Daoy (cell line): ENCODE results near the gene PAXIP1. TPM values are rescaled to one million over a fixed set of nuclear protein-coding genes. Genes with fewer than 3 reads are reported as not detected.
"Not testable (repeated sequence)": the region's sequence is repeated elsewhere in the genome, so short reads cannot be mapped to it uniquely, and the experiment has no call there.

Experiments
- DNase-seq: peaks from one replicate; pipeline ENCODE4 v3.0.0-alpha.2; 2015; ENCODE audit warnings: low read depth
- total RNA-seq: library from RNA; depleted of rRNA; stranded (reverse); fragments of >200 nt; shearing (Covaris generic); gene quantifications from 2 replicates; pipeline ENCODE4 v1.2.3, GENCODE V29; 2014; rRNA removed

The PAXIP1 gene, protein sequence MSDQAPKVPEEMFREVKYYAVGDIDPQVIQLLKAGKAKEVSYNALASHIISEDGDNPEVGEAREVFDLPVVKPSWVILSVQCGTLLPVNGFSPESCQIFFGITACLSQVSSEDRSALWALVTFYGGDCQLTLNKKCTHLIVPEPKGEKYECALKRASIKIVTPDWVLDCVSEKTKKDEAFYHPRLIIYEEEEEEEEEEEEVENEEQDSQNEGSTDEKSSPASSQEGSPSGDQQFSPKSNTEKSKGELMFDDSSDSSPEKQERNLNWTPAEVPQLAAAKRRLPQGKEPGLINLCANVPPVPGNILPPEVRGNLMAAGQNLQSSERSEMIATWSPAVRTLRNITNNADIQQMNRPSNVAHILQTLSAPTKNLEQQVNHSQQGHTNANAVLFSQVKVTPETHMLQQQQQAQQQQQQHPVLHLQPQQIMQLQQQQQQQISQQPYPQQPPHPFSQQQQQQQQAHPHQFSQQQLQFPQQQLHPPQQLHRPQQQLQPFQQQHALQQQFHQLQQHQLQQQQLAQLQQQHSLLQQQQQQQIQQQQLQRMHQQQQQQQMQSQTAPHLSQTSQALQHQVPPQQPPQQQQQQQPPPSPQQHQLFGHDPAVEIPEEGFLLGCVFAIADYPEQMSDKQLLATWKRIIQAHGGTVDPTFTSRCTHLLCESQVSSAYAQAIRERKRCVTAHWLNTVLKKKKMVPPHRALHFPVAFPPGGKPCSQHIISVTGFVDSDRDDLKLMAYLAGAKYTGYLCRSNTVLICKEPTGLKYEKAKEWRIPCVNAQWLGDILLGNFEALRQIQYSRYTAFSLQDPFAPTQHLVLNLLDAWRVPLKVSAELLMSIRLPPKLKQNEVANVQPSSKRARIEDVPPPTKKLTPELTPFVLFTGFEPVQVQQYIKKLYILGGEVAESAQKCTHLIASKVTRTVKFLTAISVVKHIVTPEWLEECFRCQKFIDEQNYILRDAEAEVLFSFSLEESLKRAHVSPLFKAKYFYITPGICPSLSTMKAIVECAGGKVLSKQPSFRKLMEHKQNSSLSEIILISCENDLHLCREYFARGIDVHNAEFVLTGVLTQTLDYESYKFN
- total RNA-seq = 10.7 and 12.8 TPM in 2 replicates

DNA sequence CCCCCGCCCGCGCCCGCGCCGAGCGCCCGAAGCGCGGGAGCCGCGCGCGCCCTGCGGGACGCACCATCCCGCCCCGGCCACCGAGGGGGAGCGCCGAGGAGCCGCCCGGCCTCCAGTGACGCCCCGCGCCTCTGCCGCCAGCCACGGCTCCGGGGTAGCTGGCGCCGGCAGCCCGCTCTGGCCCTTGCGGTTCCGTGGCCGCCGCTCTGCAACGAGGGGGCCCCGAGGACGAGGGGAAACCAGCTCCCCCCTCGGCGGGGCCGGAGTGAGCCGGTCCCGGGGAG, at the start of gene PAXIP1:
PAXIP1 (minus strand) TSS at position 33 of the 284 bp plus-strand sequence. CDS start 195 bp downstream, outside the sequence.
- peak; percentile 79 for DNase-seq

DNA sequence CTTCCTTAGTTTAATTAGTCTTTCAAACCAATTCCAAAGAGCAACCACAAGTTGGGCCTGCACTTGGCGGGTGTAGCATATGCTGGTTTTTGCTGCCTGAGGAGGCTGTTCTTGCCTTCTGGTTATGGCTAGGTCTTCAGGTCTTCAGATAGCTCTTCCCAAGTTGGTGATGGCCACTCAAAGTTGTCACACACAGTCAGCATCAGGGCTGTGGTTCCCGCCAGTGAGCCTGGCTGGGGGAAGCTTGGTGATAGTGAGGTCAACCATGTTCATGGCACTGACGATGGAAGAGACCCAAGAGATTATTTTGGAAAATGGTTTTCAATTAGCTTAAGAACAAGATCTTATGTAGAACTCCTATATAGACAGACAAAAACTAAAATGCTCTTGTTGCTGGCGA, 48.4 kb upstream of the PAXIP1 start:
- DNase-seq = no peak

DNA sequence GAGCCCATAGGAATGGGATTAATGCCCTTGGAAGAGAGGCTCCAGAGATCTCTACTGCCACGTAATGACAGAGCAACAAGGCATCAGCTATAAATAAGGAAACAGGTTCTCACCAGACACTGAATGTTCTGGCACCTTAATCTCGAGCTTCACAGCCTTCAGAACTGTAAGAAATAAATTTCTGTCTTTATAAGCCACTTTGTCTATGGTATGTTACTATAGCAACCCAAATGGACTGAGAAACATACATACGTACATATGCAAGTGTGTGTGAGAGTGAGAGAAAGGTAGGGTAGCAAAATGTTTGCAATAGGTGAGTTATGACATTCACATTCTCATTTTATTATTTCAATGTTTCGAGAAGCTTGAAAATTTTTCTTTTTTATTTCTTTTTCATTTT, 45.1 kb upstream of the PAXIP1 start:
- DNase-seq = no peak

DNA sequence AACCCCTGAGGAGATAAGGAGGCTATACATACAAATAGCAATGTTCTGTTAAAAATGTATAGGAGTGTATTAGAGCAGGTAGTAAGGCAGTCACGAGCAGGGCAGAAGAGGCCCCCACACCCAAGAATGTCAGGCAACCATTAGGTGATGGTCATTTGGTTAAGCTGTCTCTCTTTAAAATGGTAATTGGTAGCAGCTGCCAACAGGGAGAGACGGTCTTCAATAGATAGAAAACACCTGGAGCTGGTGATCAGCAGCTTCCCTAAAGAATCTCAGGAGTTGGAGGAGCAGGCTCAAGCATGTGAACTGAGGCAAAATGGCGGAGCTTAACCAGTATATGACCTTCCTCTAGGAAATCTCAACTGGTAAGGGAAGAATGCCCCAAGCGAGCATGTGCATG, 40.8 kb upstream of the PAXIP1 start:
- DNase-seq = no peak

DNA sequence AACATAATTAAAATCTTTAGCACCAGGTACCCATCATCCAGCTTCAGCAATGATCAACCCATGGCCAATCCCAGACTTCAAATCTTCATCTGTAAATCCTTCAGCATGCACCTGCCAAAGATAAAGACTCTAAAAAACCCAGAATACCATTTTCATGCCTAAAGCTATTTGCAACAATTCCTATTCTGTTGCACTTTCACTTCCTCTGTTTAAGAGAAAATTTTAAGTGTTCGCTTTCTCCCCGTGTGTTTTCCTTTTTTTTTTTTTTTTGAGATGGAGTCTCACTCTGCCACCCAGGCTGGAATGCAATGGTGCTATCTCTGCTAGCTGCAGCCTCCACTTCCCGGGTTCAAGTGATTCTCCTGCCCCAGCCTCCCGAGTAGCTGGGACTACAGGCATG, 35.4 kb upstream of the PAXIP1 start:
- no peak for DNase-seq

DNA sequence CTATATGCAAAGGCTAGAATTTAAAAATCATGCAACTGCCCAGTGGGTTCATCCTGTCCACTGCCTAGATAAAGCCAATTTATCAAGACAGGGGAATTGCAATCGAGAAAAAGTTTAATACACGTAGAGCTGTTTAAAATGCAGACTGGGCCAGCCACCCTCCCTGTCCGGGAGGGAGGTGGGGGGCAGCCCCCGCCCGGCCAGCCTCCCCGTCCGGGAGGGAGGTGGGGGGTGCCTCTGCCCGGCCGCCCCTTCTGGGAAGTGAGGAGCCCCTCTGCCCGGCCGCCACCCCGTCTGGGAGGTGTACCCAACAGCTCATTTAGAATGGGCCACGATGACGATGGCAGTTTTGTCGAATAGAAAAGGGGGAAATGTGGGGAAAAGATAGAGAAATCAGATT, 31.6 kb upstream of the PAXIP1 start:
- not testable (repeated sequence) for DNase-seq

DNA sequence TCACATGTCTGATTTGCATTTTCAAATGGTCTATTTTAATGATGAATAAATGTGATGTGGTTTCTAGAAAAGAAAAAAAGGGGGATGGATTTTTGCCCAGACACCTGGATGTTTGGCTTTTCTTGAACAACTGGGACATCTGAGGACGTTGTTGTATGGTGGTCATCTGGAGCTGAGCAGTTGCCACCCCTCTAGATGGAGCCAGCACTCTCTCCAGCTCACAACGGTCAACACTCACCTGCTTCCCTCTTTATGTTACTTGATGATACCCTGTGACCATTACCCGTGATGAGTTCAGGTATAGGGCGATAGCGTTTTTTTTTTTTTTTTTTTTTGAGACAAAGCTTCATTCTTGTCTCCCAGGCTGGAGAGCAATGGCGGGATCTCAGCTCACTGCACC, 30.1 kb upstream of the PAXIP1 start:
- no peak for DNase-seq

DNA sequence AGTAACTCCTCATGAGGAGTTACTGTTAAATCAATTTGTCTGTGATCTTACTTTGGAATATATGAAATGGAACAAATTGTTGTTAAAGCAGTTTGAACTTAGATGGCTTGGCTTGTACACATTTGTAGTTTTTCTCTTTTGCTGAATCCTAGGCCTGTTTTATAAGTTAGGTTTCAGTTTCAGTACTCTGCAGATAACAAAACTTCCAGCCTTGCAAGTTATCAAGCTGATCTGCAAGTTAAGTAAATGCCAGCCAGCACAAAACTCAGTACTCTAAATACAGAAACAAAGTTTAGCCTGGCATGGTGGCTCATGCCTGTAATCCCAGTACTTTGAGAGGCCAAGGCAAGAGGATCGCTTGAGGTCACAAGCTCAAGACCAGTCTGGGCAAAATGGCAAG, 25.0 kb upstream of the PAXIP1 start:
- no peak for DNase-seq

DNA sequence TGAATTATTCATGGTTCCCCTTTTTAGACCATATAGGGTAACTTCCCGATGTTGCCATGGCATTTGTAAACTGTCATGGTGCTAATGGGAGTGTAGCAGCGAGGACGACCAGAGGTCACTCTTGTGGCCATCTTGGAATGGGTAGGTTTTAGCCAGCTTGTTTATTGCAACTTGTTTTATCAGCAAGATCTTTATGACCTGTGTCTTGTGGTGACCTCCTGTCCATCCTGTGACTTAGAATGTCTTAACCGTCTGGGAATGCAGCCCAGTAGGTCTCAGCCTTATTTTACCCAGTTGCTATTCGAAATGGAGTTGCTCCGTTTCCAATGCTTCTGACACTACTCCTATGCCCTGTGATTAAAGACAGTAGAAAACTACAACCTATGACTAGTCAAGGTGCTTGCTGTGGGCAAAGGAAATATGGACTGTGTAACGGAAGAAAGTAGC, 18.8 kb upstream of the PAXIP1 start:
- no peak for DNase-seq

DNA sequence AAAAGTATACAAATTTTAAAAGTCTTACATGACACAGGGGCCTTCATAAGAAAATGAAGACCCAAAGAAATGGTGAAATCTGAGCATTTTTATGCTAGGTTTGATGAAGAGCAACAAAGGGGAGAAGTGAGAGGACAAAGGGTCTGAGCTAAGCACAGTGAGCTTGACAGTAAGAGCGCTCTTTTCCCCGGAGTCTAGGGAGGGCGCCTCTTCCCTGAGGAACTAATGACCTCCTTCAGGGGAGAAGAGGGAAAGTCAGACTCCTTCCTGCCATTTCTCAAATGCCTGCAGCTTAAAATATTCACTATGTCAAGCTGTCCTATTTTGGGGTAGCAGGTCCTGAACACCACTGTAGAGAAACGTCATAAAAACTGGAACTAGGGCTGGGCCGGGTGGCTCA, 18.1 kb upstream of the PAXIP1 start:
- peak; percentile 11 for DNase-seq

DNA sequence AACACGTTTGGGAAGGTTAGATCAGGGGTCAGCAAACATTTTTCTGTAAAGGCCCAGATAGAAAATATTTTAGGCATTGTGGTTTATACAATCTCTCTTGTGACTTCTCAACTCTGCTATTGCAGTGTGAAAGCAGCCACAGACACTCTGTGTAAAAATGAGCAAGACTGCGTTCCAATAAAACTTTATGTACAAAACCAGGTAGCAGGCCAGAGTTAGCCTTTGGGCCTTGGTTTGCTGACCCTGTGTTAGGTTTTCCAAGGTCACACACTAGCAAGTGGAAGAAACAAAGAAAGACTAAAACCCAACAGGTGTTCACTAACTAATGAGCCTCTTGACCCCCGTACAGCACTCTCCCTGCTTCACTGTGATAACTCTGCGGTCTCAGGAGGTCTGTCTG, 14.9 kb upstream of the PAXIP1 start:
- DNase-seq = no peak

DNA sequence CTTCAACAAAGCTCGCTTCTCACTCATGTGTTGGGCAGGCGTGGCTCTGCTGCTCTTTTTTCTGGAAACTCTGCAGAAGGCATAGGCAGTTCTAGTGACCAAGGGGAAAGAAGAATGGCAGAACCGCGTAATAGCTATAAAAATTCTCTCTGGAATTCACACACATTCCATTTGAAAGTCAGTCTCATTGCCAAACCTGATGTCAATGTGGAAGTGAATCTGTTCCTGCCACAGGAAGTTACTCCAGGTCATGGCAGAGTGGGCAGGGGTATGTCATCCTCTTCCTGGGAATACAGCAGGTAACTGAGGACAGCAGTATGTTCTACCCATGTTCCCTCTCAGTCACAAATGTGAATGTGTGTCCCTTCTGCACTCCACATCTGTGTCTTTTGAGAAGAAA, 8.2 kb upstream of the PAXIP1 start:
- DNase-seq = no peak

DNA sequence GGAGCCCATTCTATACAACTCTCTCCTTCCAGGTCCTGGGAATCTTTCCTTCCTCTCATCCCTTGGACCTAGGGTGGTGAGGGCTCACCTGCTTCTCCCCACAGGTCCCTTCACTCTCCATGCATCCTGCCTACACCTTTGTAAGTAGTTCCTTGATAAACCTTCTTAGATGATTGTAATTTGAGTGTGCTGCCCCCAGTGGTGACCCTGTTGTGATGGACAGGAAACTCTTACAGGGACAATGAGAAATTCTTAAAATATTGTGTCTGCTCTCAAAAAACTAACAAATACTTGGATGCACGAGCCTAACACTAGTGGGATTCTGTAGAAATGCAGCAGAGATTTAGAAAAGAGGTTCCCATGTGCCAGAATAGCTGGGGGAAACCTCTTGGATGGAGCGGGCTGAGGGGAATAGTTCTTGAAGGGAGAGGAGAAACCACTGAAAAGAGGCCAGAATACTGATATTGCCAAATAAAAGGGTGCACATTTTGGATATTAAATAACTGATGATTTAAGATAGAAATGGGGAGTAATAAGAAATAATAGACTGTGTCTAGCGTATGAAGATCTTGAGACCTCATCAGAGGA, 6.7 kb upstream of the PAXIP1 start:
- peak; percentile 17 for DNase-seq

DNA sequence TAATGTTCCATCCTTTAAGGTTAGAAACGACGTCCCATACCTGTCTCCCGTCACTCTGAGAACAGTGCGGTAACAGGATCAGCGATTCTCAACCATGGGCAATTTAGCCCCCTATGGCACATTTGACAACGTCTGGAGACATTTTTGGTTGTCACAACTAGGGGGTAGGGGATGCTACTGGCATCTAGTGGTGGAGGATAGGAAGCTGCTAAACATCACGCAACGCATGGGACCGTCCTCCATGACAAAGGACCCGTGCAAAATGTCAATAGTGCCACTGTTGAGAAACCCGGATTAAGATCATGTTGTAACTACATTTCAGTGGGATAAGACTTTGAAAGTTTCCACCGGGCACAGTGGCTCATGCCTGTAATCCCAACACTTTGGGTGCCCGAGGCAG, 5.0 kb upstream of the PAXIP1 start:
- DNase-seq = no peak

DNA sequence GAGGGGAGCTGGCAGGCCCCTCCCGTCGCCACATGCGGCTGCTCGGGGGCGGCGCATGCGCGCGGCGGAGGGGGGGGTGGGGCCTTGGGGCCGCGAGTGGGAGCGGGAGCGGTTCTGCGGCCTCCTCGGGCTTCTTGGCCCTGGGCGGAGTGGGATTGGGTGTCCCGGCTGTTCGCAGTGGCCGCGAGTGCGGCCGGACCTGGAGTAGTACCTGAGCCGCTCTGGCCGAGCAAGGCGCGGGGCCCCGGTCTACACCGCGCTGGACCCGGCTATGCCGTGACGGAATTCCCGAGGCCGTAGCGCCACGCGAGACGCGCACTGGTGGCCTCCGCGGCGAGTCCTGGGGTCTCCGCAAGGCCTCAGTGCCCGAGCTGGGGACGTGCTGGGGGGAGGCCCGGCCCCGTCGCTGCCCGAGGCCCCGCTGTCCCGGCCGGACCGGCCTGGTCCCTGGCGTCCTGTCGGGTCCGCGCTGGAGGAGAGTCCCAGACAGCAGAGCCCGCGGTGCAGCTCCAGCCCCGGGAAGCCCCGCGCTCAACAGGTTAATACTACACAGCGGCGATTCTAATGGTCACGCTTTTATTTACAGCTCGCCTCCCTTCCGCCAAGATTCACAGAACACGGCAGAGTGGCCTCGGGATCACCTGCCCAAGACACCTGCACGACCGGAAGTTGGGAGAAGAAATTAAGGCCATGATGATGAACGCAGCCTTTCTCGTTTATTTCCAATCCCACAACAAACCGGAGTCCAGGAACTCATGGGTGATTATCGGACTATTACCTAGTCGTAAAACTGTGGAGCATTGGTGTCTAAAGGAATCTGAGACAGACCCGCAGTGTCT, 671 bp upstream of the PAXIP1 start:
- peak; percentile 88 for DNase-seq

DNA sequence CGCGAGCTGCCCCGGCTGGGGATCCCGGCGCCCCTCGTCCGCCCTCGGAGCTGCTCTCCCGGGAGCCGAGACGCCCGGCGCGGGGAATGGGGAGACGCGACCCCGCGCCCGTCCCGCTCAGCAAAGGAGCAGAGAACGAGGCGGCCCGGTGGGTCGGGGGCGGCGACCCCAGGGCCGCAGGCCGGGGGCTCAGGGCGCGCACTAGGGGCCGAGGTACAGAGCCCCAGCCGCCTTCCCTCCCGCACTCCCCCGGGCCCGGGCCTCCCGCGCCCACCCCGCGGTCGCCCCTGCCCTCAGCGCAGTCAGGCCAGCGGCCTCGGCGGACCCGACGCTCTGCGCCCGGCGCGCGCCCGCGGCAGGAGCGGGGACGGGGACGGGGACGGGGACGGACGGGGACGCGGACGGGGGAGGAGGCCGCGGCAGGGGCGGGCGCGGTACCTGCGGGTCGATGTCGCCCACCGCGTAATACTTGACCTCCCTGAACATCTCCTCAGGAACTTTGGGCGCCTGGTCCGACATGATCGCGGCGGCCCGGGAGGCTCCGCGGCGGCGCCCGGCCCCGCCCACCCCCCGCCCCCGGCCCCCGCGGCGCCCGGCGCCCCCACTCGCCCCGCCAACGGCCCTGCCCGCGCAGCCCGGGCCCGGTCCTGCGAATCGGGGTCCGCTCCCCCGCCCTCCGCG, 373 bp downstream of the PAXIP1 start:
- DNase-seq = peak; percentile 69

DNA sequence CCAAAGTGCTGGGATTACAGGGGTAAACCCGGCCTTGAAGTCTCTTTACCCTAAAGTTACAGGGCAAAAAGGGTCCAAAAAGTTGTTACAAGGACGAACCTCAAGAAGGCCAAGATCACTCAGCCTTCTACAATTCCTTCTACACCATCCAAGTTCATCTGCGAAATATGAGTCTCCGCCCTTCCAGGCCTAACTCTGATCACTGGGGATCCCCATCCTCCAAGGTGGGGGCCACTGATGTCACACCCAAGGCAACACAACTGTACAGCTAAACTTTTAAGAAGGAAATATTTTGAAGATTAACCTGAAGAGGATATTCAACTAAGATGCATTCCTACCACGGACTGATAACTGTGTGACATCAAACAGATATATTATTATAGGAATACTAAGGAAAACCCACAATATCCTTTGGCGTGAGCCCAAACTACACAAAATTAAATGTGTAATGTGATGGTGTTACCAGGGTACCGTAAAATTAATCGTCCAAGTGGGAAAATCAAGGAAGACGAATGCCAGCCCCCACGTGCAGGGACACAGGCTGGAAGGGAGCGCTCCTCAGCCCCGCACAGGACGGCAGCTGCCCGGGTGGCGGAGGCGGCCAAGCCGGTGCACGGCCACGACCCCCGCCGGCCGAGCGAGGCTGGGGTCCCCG, 1.0 kb downstream of the PAXIP1 start:
- DNase-seq = peak; percentile 23

DNA sequence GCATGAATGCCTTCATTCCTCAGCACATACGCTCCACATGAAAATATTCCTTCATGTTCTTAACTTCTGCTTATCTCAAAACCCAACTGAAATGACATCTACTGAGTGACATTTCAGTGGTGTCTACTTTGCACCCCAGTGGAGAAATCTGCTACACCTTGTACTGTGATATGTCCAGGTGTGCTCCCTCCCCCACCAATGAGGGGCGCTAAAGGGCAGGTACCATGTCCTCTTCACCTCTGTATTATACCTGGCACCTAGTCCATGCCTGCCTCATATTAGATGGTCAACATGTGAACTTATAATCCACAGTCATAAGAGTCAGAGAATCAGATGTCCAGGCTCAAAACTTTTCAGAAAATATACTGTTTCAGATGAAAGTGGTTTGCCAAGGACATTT, 2.1 kb downstream of the PAXIP1 start:
- DNase-seq = no peak

DNA sequence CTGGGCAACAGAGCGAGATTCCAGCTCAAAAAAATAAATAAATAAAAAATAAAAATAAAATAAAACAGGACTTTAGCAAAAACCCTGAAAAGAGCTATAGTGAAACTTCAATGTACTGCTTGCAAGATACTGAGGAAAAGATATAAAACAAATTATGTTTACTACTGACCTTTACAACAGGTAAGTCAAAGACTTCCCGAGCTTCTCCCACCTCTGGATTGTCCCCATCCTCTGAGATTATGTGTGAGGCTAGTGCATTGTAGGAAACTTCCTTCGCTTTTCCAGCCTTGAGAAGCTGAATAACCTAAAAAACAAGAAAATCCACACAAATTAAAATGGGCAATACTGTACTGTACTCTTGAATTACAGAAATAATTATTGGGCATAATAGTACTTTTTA, 4.4 kb downstream of the PAXIP1 start:
- no peak for DNase-seq

DNA sequence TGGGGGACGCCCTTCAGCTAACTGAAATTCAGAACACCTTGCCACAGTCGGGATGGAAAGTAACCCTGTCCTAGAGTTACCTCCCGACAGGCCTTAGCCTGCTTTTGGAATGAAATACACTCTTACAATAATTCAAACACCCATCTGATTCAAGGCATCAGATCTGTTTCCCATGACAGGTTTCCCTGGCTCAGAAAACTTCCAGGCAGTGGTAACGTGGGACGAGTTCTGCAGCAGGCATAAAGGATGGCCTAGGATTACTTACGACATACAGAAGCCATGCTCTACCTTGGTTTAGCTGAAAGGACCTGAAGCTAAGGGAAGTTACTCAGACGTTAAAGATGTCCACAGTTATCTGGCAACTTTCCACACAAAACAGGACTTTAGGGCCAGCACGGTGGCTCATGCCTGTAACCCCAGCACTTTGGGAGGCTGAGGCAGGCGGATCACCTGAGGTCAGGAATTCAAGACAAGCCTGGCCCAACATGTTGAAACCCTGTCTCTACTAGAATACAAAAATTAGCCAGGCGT, 5.0 kb downstream of the PAXIP1 start:
- no peak for DNase-seq
